VCaP (cell line): Measurements from ENCODE around the gene PLEKHA5.

Experiments used
- H3K27ac ChIP-seq: fragments of 450-650 bp; 2 replicates; pipeline ENCODE4 v1.5.1; 2017
- CTCF ChIP-seq: fragments of 450-650 bp; conservative IDR thresholded peaks from 2 replicates; pipeline ENCODE4 v1.5.1; 2017; ENCODE audit warnings: mild to moderate bottlenecking, moderate library complexity

The PLEKHA5 gene

GRCh38 chr12:19242581-19242980, 113.0 kb downstream of the PLEKHA5 start:
- H3K27ac ChIP-seq: no peak overlapping the region
- TF ChIP-seq CTCF: no peak

- no peak overlapping the region for H3K27ac ChIP-seq
- TF ChIP-seq CTCF: no peak
Observed at GRCh38 chr12:19243551-19243950, 114.0 kb downstream of the PLEKHA5 start.

- no peak for TF ChIP-seq CTCF
- H3K27ac ChIP-seq: no peak overlapping the region
Observed at GRCh38 chr12:19244312-19244711, 114.8 kb downstream of the PLEKHA5 start.

GRCh38 chr12:19245106-19245505, 115.6 kb downstream of the PLEKHA5 start:
- no peak for TF ChIP-seq CTCF
- H3K27ac ChIP-seq: no peak overlapping the region

- H3K27ac ChIP-seq: no peak overlapping the region
- TF ChIP-seq CTCF: no peak
Observed at GRCh38 chr12:19245666-19246065, 116.1 kb downstream of the PLEKHA5 start.

- no peak for TF ChIP-seq CTCF
- no peak overlapping the region for H3K27ac ChIP-seq
Observed at GRCh38 chr12:19246933-19247332, 117.4 kb downstream of the PLEKHA5 start.

GRCh38 chr12:19248929-19249602, 119.5 kb downstream of the PLEKHA5 start:
- no peak overlapping the region for H3K27ac ChIP-seq
- TF ChIP-seq CTCF: no peak
